Measurements from ENCODE around the gene SLC45A2.

Gene SLC45A2

GRCh38 chr5:34005681-34006080 is 21.2 kb upstream of the SLC45A2 start:
- no peak for DNase-seq
- in situ Hi-C loops (cut with HindIII; ENCODE audit: low pct_ligation_motif_present, low sequenced_read_pairs), result no loop called here
- Histone ChIP-seq H3K27ac (no peak overlapping the region), H3K36me3 (replicated peaks) (no peaks in the 10 kb centered on the region), H3K27me3 (replicated peaks) (no peaks in the 10 kb centered on the region), H3K4me3 (ENCODE audit: low read depth, low read length) (no peak overlapping the region)
- TF ChIP-seq CTCF (IDR thresholded peaks at IDR 0.05; ENCODE audit: low read depth, low read length, missing control alignments), result no peak

- no peak overlapping the region for H3K4me3 ChIP-seq (ENCODE audit: low read depth, low read length)
- no peak for TF ChIP-seq CTCF (IDR thresholded peaks at IDR 0.05; ENCODE audit: low read depth, low read length, missing control alignments)
- in situ Hi-C loops (cut with HindIII; ENCODE audit: low pct_ligation_motif_present, low sequenced_read_pairs), result no loop called here
- H3K27ac ChIP-seq, result no peak overlapping the region
- H3K27me3 ChIP-seq (replicated peaks), result no peaks in the 10 kb centered on the region
- DNase-seq, result no peak
- H3K36me3 ChIP-seq (replicated peaks), result no peaks in the 10 kb centered on the region
Observed at GRCh38 chr5:34005211-34005610, 20.7 kb upstream of the SLC45A2 start.

GRCh38 chr5:34003941-34004340 is 19.4 kb upstream of the SLC45A2 start:
- in situ Hi-C loops (cut with HindIII; ENCODE audit: low pct_ligation_motif_present, low sequenced_read_pairs), result no loop called here
- DNase-seq, result no peak

GRCh38 chr5:34002629-34003328 is 18.3 kb upstream of the SLC45A2 start:
- Histone ChIP-seq H3K27ac (no peak overlapping the region), H3K36me3 (replicated peaks) (no peaks in the 10 kb centered on the region), H3K27me3 (replicated peaks) (no peaks in the 10 kb centered on the region), H3K4me3 (ENCODE audit: low read depth, low read length) (no peak overlapping the region)
- DNase-seq, result no peak
- no peak for TF ChIP-seq CTCF (IDR thresholded peaks at IDR 0.05; ENCODE audit: low read depth, low read length, missing control alignments)
- in situ Hi-C loops (cut with HindIII; ENCODE audit: low pct_ligation_motif_present, low sequenced_read_pairs), result no loop called here

More at GRCh38 chr5:34003941-34004340, 19.4 kb upstream of the SLC45A2 start:
- H3K4me3 ChIP-seq (ENCODE audit: low read depth, low read length), result no peak overlapping the region
- no peaks in the 10 kb centered on the region for H3K36me3 ChIP-seq (replicated peaks)
- TF ChIP-seq CTCF (IDR thresholded peaks at IDR 0.05; ENCODE audit: low read depth, low read length, missing control alignments), result no peak
- H3K27me3 ChIP-seq (replicated peaks), result no peaks in the 10 kb centered on the region
- no peak overlapping the region for H3K27ac ChIP-seq

- H3K4me3 ChIP-seq (ENCODE audit: low read depth, low read length), result no peak overlapping the region
- DNase-seq, result no peak
- in situ Hi-C loops (cut with HindIII; ENCODE audit: low pct_ligation_motif_present, low sequenced_read_pairs), result no loop called here
- TF ChIP-seq CTCF (IDR thresholded peaks at IDR 0.05; ENCODE audit: low read depth, low read length, missing control alignments), result no peak
- no peaks in the 10 kb centered on the region for H3K27me3 ChIP-seq (replicated peaks)
- H3K36me3 ChIP-seq (replicated peaks), result no peaks in the 10 kb centered on the region
- H3K27ac ChIP-seq, result no peak overlapping the region
Observed at GRCh38 chr5:34001241-34001841, 16.8 kb upstream of the SLC45A2 start.
